Fibroblast of peridontal ligament (primary cell): ENCODE measurements around the gene IL16.

Source experiments
- DNase-seq: peaks from one replicate; pipeline ENCODE4 v3.0.0-alpha.2; 2010; ENCODE audit errors: extremely low read depth

IL16 gene

GRCh38 chr15:81174792-81175327, 21.8 kb upstream of the IL16 start:
- DNase-seq = no peak

DNA sequence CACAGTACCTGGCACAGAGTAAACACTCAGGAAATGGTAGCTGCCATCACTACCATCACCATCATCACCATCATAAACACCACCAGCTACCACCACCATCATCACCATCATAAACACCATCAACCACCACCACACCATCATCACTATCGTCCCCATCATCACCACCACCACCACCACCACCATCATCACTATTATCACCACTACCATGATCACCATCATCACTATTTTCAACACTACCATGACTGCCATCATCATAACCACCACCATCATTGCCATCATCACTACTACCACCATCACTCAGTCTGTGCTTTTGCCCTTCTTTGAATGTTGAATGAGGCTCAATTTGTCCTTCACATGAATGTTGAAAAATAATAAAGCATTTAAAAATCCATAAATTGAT, 21.2 kb upstream of the IL16 start:
- no peak for DNase-seq

GRCh38 chr15:81176291-81176893, 20.3 kb upstream of the IL16 start:
- DNase-seq = no peak

DNA sequence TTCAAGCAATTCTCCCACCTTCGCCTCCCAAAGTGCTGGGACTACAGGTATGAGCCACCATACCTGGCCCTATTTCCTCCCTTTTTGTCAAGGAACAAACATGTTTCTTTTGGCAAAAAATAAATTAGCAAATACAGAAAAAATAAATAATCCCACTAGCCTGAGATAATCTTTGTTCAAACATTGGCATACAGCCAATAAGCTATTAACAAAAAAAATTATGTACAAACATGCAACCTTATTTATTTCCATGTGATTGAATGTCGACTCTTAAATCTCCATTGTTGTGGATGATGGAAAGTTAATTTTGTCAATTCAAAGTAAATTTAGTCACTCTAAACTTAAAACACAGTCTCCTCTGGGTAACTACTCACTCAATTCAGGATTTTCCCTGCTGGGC, 18.3 kb upstream of the IL16 start:
- DNase-seq = no peak

GRCh38 chr15:81181220-81181619, 15.5 kb upstream of the IL16 start:
- no peak for DNase-seq

- peak; percentile 77 for DNase-seq
Measured at GRCh38 chr15:81182031-81182755, 14.5 kb upstream of the IL16 start.

- no peak for DNase-seq
Measured at GRCh38 chr15:81182756-81183438, 13.8 kb upstream of the IL16 start.

- peak; percentile 65 for DNase-seq
Measured at GRCh38 chr15:81183439-81183775, 13.3 kb upstream of the IL16 start.

DNA sequence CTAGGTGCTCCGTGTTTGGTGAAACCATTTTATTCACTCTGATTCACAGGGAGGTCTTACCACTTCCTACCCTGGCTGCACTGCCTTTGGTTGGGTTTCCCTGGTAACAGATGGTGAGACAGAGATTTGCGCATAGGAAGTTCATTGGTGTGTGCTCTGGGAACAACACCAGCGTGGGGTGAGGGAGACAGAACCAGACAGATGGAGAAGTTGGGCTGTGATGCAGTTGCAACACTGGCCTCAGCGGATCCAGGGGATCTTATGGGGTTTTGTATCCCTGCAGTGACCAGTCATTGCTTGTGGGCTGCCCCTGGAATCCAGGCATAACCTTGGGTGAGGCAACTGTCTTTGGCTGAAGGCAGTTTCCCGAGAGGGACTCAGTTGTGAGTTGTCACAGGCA, 12.5 kb upstream of the IL16 start:
- DNase-seq = peak; percentile 30

- no peak for DNase-seq
Measured at GRCh38 chr15:81185631-81186295, 10.9 kb upstream of the IL16 start.

GRCh38 chr15:81188354-81188753, 8.3 kb upstream of the IL16 start:
- no peak for DNase-seq

DNA sequence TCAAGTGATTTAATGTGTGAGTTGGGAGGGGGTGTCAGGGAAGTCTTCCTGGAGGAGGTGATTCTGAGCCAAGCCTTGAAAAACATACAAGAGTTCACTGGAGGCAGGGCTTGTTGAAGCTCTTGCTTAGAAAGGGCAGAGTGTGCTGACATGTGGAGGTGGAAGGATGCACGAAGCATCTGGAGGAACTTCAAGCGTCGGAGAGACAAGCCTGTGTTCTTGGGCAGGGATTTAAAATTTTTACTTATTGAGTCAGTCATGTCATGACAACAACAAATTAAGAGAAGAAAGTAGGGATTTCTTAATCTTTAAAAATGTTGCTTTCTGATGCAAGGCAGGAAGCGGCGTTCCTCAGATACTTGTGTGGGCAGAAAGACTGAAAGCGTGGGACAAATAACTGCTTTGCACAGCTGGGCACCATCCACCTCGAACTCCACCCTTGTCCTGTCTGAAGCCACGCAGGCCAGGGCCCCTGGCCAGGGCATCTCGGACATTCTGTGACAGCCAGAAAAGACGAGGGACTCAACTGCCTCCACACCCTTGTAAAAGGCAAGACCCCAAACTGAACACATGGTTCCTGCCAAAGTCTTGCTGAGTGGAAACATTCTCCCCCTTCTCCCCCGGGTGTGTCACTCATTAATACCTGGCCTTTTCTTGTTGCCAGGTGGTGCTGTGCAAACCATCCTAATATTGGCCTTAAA, 6.9 kb upstream of the IL16 start:
- peak; percentile 96 for DNase-seq

GRCh38 chr15:81190922-81191507, 5.7 kb upstream of the IL16 start:
- no peak for DNase-seq

DNA sequence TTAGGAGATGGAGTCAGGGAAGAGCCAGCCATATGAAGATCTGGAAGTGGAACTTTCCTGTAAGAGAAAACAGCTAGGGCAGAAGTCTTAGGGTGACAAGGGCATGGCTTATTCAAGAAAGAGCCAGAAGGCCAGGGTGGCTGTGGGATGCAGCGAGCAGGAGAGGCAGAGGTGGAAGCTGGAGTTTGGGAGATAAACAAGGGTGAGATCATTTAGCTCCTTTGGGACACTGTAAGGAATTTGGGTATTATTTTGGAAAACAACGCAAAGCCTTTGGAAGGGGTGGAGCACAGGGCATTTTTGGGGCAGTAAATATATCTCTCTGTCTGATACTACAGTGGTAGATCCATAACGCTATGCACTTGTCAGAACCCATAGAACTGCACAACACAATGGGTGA, 5.0 kb upstream of the IL16 start:
- DNase-seq = no peak

- DNase-seq = no peak
Measured at GRCh38 chr15:81194723-81195122, 2.0 kb upstream of the IL16 start.

- DNase-seq = no peak
Measured at GRCh38 chr15:81195339-81195864, 1.3 kb upstream of the IL16 start.

GRCh38 chr15:81197255-81197630, 564 bp downstream of the IL16 start:
- DNase-seq = no peak

DNA sequence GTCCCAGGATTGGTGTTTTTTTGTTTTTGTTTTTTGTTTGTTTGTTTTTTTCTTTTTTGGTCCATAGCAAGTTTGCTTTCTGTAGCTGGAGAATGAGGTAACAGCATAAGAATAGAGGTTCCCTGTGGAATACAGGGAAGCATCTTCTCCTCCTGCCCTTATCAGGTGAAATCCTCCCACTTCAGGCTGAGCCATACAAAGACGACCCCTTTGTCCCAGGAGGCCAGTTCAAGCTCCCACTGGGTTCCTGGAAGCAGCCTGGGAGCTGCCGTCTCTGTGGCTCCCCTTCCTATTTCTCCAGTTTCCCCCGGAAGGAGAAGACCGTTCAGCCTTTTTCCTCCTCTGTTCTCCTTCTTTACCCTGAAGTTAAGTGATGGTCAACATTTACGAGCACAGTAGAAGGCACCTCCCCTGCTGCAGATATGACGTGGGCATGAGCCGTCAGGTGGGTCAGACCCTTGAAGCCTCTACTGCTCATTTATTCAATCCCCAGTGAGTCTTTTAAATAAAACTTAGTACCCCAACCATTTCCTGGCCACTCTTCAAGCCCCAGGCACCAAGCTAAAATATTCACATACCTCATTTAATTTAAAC, 1.1 kb downstream of the IL16 start:
- DNase-seq = no peak

- DNase-seq = peak; percentile 41
Measured at GRCh38 chr15:81199031-81199779, 2.5 kb downstream of the IL16 start.

DNA sequence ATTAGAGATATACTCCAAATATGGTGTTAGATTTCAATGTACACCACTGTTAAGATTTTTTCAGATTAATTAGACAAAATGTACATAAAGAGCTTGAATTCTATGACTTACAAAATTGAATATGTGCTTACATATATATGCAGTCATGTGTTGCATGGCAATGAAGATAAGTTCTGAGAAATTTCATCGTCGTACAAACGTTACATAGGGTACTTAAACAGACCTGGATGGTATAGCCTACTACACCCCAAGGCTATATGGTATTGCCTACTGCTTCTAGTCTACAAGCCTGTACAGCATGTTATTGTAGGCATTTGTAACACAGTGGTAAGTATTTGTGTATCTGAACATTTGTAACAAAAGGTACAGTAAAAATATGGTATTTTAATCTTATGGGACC, 9.3 kb downstream of the IL16 start:
- no peak for DNase-seq
